ENCODE data around the gene MBIP.

DNA sequence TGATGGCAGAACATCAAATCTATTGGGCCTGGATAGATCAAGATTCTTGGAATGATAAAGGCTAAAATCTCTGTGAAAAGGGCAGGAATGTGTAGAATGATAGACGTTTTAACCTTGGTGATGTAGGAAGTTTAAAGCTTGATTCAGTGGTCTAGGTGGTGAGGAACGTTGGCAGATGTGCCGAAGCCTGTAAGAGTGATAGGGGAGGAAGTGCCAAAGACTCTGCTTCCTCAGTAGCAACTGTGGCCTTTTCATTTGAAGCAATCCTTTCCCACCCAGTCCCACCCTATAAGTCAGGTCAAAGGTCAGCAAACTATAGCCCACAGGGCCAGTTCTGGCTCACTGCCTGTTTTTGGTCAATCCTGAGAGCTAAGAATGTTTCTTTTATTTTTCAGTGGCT is 62.2 kb downstream of the MBIP start:
- TF ChIP-seq, protein P1, sequence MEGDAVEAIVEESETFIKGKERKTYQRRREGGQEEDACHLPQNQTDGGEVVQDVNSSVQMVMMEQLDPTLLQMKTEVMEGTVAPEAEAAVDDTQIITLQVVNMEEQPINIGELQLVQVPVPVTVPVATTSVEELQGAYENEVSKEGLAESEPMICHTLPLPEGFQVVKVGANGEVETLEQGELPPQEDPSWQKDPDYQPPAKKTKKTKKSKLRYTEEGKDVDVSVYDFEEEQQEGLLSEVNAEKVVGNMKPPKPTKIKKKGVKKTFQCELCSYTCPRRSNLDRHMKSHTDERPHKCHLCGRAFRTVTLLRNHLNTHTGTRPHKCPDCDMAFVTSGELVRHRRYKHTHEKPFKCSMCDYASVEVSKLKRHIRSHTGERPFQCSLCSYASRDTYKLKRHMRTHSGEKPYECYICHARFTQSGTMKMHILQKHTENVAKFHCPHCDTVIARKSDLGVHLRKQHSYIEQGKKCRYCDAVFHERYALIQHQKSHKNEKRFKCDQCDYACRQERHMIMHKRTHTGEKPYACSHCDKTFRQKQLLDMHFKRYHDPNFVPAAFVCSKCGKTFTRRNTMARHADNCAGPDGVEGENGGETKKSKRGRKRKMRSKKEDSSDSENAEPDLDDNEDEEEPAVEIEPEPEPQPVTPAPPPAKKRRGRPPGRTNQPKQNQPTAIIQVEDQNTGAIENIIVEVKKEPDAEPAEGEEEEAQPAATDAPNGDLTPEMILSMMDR (IDR thresholded peaks at IDR 0.05; ENCODE audit: insufficient read depth, low read length), result no peak
- TF ChIP-seq GABPA (IDR thresholded peaks at IDR 0.05; ENCODE audit: low read depth), result no peak
- TF ChIP-seq, protein P2, sequence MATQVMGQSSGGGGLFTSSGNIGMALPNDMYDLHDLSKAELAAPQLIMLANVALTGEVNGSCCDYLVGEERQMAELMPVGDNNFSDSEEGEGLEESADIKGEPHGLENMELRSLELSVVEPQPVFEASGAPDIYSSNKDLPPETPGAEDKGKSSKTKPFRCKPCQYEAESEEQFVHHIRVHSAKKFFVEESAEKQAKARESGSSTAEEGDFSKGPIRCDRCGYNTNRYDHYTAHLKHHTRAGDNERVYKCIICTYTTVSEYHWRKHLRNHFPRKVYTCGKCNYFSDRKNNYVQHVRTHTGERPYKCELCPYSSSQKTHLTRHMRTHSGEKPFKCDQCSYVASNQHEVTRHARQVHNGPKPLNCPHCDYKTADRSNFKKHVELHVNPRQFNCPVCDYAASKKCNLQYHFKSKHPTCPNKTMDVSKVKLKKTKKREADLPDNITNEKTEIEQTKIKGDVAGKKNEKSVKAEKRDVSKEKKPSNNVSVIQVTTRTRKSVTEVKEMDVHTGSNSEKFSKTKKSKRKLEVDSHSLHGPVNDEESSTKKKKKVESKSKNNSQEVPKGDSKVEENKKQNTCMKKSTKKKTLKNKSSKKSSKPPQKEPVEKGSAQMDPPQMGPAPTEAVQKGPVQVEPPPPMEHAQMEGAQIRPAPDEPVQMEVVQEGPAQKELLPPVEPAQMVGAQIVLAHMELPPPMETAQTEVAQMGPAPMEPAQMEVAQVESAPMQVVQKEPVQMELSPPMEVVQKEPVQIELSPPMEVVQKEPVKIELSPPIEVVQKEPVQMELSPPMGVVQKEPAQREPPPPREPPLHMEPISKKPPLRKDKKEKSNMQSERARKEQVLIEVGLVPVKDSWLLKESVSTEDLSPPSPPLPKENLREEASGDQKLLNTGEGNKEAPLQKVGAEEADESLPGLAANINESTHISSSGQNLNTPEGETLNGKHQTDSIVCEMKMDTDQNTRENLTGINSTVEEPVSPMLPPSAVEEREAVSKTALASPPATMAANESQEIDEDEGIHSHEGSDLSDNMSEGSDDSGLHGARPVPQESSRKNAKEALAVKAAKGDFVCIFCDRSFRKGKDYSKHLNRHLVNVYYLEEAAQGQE (IDR thresholded peaks at IDR 0.05; ENCODE audit: insufficient replicate concordance, low read depth), result no peak
- no peak for TF ChIP-seq POLR2AphosphoS5 (IDR thresholded peaks at IDR 0.05; ENCODE audit: low read depth)
